ENCODE measurements around the gene EMP2.

EMP2 gene

DNA sequence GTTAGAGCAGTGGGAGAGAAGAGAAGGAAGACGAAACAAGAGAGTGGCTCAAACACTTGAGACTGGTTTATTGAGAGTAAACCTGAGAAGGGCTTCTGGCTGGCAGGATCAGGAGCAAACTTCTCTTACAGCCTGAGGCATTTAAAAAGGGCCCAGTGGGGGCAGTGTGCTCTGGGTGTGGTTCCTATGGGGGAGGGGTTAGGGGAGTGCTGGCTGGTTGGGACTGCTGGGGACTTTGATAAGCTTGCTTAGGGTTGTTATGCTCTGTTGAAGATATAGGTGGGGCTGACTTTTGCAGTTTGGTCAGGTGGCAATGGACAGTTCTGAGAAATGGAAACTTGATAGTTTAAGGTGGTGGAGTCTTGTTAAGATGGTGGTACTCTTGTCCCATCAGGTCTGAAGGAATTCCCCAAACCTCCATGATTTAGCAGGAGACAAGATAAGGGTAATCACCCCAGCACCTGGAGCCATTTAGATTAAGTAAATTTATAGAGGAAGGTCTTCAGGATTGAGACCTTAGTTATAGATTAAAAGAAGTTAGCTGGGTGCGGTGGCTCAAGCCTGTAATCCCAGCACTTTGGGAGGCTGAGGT is 79.3 kb downstream of the EMP2 start:
- no peak overlapping the region for H3K4me3 ChIP-seq (ENCODE audit: control insufficient read depth in 1 of 7, extremely low read depth in 1 of 7, insufficient read depth in 4 of 7, low read depth in 2 of 7, low read length in 6 of 7)
- POLR2A ChIA-PET, result no interaction called here
- H3K9me3 ChIP-seq (ENCODE audit: control extremely low read depth in 1 of 5, control insufficient read depth in 4 of 5, insufficient read depth in 2 of 5, low read depth in 1 of 5, low read length in 4 of 5), result peaks cover 0 to 3% (median 1%) of the 10 kb centered on the region in 5 experiments
- WGBS (ENCODE audit: insufficient coverage), result 95% methylated on average over 2 of the region's 2 CpGs
- no peak overlapping the region for H3K27ac ChIP-seq (ENCODE audit: insufficient read depth in 1 of 2, low read depth in 1 of 2, low read length in 2 of 2, poor library complexity in 1 of 2, severe bottlenecking in 2 of 2)
- no peaks in the 10 kb centered on the region for H3K27me3 ChIP-seq (replicated peaks in 2 of 5; ENCODE audit: control insufficient read depth in 4 of 5, insufficient read depth in 5 of 5, low read length in 4 of 5)
- no peaks in the 10 kb centered on the region for H3K36me3 ChIP-seq (ENCODE audit: control insufficient read depth in 4 of 4, insufficient read depth in 4 of 4, low read length in 3 of 4)
- CTCF ChIA-PET, result no interaction called here
- DNase-seq, result peak in 2 of 3 donors; percentile 49 to 63
- H3K4me1 ChIP-seq (ENCODE audit: control extremely low read depth in 1 of 4, control insufficient read depth in 4 of 4, insufficient read depth in 4 of 4, low read length in 3 of 4), result no peaks in the 10 kb centered on the region

GRCh38 chr16:10500582-10500981 is 79.8 kb downstream of the EMP2 start:
- WGBS (ENCODE audit: insufficient coverage), result 100% methylated on average over 2 of the region's 3 CpGs
- no peak overlapping the region for H3K27ac ChIP-seq (ENCODE audit: insufficient read depth in 1 of 2, low read depth in 1 of 2, low read length in 2 of 2, poor library complexity in 1 of 2, severe bottlenecking in 2 of 2)
- no peaks in the 10 kb centered on the region for H3K4me1 ChIP-seq (ENCODE audit: control extremely low read depth in 1 of 4, control insufficient read depth in 4 of 4, insufficient read depth in 4 of 4, low read length in 3 of 4)
- DNase-seq, result no peak
- no peaks in the 10 kb centered on the region for H3K36me3 ChIP-seq (ENCODE audit: control insufficient read depth in 4 of 4, insufficient read depth in 4 of 4, low read length in 3 of 4)
- H3K4me3 ChIP-seq (ENCODE audit: control insufficient read depth in 1 of 7, extremely low read depth in 1 of 7, insufficient read depth in 4 of 7, low read depth in 2 of 7, low read length in 6 of 7), result no peak overlapping the region
- peaks cover 0 to 3% (median 2%) of the 10 kb centered on the region in 5 experiments for H3K9me3 ChIP-seq (ENCODE audit: control extremely low read depth in 1 of 5, control insufficient read depth in 4 of 5, insufficient read depth in 2 of 5, low read depth in 1 of 5, low read length in 4 of 5)
- POLR2A ChIA-PET, result no interaction called here
- no peaks in the 10 kb centered on the region for H3K27me3 ChIP-seq (replicated peaks in 2 of 5; ENCODE audit: control insufficient read depth in 4 of 5, insufficient read depth in 5 of 5, low read length in 4 of 5)
- CTCF ChIA-PET, result no interaction called here

DNA sequence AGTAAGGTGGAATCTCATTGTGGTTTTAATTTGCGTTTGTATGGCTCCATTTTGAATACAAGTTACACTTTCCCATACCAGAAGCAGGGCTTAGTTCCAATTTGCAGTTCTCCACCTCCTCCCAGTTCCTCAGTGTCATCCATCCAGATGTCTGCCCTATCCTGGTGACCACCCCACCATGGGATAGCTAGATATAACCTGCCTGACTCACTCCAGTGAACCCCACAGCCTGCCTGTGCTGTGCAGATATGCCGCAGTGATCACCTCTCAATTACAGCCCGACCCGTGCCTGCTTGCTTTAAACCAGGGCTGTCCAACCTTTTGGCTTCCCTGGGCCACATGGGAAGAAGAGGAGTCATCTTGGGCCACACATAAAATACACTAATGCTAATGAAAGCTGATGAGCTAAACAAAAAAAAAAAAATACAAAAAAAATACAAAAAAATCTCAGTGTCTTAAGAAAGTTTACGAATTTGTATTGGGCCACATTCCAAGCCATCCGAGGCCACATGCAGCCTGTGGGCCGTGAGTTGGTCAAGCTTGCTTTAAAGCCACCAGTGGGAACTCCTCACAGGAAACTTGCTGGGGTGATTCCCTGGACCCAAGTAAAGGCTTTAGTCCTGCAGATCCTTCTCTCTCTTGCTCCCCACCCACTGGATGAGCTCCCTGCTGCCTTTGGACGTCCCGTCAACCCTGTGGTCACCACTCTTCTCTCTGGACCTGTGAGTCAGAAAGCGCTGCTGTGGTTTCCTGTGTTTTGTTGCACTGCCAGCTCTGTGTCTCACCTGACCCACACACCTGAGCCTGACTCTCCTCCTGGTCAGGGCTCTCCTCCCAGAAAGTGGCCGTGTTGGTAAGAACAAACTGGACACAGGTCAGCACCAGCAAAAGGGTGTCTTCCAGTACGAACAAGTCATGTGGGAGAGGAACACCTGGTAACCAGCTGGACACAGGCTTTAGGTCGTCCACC is 83.0 kb downstream of the EMP2 start:
- H3K4me3 ChIP-seq (ENCODE audit: control insufficient read depth in 1 of 7, extremely low read depth in 1 of 7, insufficient read depth in 4 of 7, low read depth in 2 of 7, low read length in 6 of 7), result no peak overlapping the region
- peaks cover 0 to 16% (median 12%) of the 10 kb centered on the region in 5 experiments for H3K9me3 ChIP-seq (ENCODE audit: control extremely low read depth in 1 of 5, control insufficient read depth in 4 of 5, insufficient read depth in 2 of 5, low read depth in 1 of 5, low read length in 4 of 5)
- H3K4me1 ChIP-seq (ENCODE audit: control extremely low read depth in 1 of 4, control insufficient read depth in 4 of 4, insufficient read depth in 4 of 4, low read length in 3 of 4), result no peaks in the 10 kb centered on the region
- ChIA-PET CTCF (no interaction called here), POLR2A (no interaction called here)
- no peaks in the 10 kb centered on the region for H3K36me3 ChIP-seq (ENCODE audit: control insufficient read depth in 4 of 4, insufficient read depth in 4 of 4, low read length in 3 of 4)
- peak in 2 of 3 donors; percentile 71 to 78 for DNase-seq
- 99% methylated on average over 9 of the region's 13 CpGs for WGBS (ENCODE audit: insufficient coverage)
- no peak overlapping the region for H3K27ac ChIP-seq (ENCODE audit: insufficient read depth in 1 of 2, low read depth in 1 of 2, low read length in 2 of 2, poor library complexity in 1 of 2, severe bottlenecking in 2 of 2)
- H3K27me3 ChIP-seq (replicated peaks in 2 of 5; ENCODE audit: control insufficient read depth in 4 of 5, insufficient read depth in 5 of 5, low read length in 4 of 5), result no peaks in the 10 kb centered on the region

DNA sequence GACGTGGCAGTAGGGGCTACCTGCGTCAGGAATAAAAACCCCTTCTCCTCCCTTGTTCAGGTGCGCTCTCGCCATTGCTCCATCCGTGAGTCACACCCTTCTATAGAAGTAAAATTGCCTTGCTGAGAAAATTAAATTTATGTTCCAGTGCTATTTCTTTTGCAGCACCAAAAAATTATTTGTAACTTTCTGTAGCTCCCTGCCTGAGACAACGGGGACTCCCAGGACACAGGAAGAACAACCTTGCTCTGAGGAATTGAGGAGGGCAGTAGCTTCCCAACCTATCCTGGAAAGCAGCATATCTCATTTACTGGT is 85.4 kb downstream of the EMP2 start:
- Histone ChIP-seq H3K27me3 (replicated peaks in 2 of 5; ENCODE audit: control insufficient read depth in 4 of 5, insufficient read depth in 5 of 5, low read length in 4 of 5) (no peaks in the 10 kb centered on the region), H3K36me3 (ENCODE audit: control insufficient read depth in 4 of 4, insufficient read depth in 4 of 4, low read length in 3 of 4) (no peaks in the 10 kb centered on the region), H3K4me1 (ENCODE audit: control extremely low read depth in 1 of 4, control insufficient read depth in 4 of 4, insufficient read depth in 4 of 4, low read length in 3 of 4) (no peaks in the 10 kb centered on the region), H3K27ac (ENCODE audit: insufficient read depth in 1 of 2, low read depth in 1 of 2, low read length in 2 of 2, poor library complexity in 1 of 2, severe bottlenecking in 2 of 2) (no peak overlapping the region), H3K9me3 (ENCODE audit: control extremely low read depth in 1 of 5, control insufficient read depth in 4 of 5, insufficient read depth in 2 of 5, low read depth in 1 of 5, low read length in 4 of 5) (peaks cover 0 to 16% (median 12%) of the 10 kb centered on the region in 5 experiments), H3K4me3 (ENCODE audit: control insufficient read depth in 1 of 7, extremely low read depth in 1 of 7, insufficient read depth in 4 of 7, low read depth in 2 of 7, low read length in 6 of 7) (no peak overlapping the region)
- ChIA-PET POLR2A (no interaction called here), CTCF (interaction anchor here (0.6 kb wide), 1 partner anchor 20 kb away, joined by 3 read pairs; no protein-coding TSS in a partner anchor)
- 98% methylated on average over 6 of the region's 6 CpGs for WGBS (ENCODE audit: insufficient coverage)
- no peak for DNase-seq

DNA sequence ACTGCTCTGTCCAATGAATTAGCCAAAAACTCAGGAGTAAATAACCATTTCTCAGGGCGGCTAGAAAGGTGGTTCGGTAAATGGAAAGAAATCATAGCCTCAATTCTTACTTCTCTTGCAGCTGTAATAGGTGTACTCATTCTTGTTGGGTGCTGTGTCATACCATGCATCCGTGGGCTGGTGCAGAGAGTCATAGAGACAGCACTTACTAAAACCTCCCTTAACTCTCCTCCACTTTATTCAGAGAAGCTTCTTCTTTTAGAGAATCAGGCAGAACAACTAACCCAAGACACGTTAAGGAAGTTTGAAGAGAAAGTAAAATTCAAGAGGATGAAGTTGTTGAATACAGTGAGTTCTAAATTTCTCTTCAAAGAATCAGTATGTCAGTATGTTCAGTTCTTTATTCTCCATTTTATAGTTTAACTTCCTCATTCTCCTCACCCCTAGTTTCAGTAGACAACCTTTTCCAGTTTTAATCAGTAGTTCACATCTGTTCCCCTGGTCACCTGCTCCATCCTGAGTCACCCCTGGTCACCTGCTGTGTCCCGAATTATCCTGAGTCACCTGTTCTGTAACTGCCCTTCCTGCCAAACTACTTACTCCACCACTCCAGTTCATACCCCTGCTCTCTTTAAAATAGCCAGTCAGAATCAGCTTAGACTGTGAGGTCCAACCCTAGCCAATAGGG is 85.9 kb downstream of the EMP2 start:
- WGBS (ENCODE audit: insufficient coverage), result 71% methylated on average over 1 of the region's 5 CpGs
- CTCF ChIA-PET, result no interaction called here

DNA sequence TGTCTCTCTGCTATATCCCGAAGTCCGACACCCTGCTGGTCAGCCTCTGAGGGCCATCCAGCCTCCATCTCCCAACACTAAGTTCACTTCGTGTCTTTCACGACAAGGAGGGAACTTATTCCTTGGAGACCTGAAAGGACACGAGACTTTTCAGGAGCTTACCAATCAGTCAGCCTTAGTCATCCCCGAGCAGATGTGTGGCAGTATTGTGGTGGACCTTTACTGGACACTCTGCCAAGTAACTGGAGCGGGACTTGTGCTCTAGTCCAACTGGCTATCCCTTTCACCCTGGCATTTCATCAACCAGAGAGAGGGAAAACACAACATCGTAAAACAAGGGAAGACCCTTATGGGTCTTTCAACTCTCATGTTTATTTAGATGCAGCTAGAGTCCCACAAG is 87.1 kb downstream of the EMP2 start:
- WGBS (ENCODE audit: insufficient coverage), result 100% methylated on average over 8 of the region's 8 CpGs
- no peaks in the 10 kb centered on the region for H3K4me1 ChIP-seq (ENCODE audit: control extremely low read depth in 1 of 4, control insufficient read depth in 4 of 4, insufficient read depth in 4 of 4, low read length in 3 of 4)
- H3K9me3 ChIP-seq (ENCODE audit: control extremely low read depth in 1 of 5, control insufficient read depth in 4 of 5, insufficient read depth in 2 of 5, low read depth in 1 of 5, low read length in 4 of 5), result peaks cover 0 to 18% (median 12%) of the 10 kb centered on the region in 5 experiments
- no peak overlapping the region for H3K27ac ChIP-seq (ENCODE audit: insufficient read depth in 1 of 2, low read depth in 1 of 2, low read length in 2 of 2, poor library complexity in 1 of 2, severe bottlenecking in 2 of 2)
- no peak for DNase-seq
- no peaks in the 10 kb centered on the region for H3K27me3 ChIP-seq (replicated peaks in 2 of 5; ENCODE audit: control insufficient read depth in 4 of 5, insufficient read depth in 5 of 5, low read length in 4 of 5)
- POLR2A ChIA-PET, result no interaction called here
- H3K4me3 ChIP-seq (ENCODE audit: control insufficient read depth in 1 of 7, extremely low read depth in 1 of 7, insufficient read depth in 4 of 7, low read depth in 2 of 7, low read length in 6 of 7), result no peak overlapping the region
- CTCF ChIA-PET, result interaction anchor here (2.1 kb wide), 1 partner anchor 27 kb away, joined by 8 read pairs; no protein-coding TSS in a partner anchor
- no peaks in the 10 kb centered on the region for H3K36me3 ChIP-seq (ENCODE audit: control insufficient read depth in 4 of 4, insufficient read depth in 4 of 4, low read length in 3 of 4)

More for the DNA sequence above, 85.9 kb downstream of the EMP2 start:
- no peak overlapping the region for H3K4me3 ChIP-seq (ENCODE audit: control insufficient read depth in 1 of 7, extremely low read depth in 1 of 7, insufficient read depth in 4 of 7, low read depth in 2 of 7, low read length in 6 of 7)
- H3K27ac ChIP-seq (ENCODE audit: insufficient read depth in 1 of 2, low read depth in 1 of 2, low read length in 2 of 2, poor library complexity in 1 of 2, severe bottlenecking in 2 of 2), result no peak overlapping the region
- no peak for DNase-seq
- POLR2A ChIA-PET, result no interaction called here
- no peaks in the 10 kb centered on the region for H3K27me3 ChIP-seq (replicated peaks in 2 of 5; ENCODE audit: control insufficient read depth in 4 of 5, insufficient read depth in 5 of 5, low read length in 4 of 5)
- H3K36me3 ChIP-seq (ENCODE audit: control insufficient read depth in 4 of 4, insufficient read depth in 4 of 4, low read length in 3 of 4), result no peaks in the 10 kb centered on the region
- peaks cover 0 to 16% (median 12%) of the 10 kb centered on the region in 5 experiments for H3K9me3 ChIP-seq (ENCODE audit: control extremely low read depth in 1 of 5, control insufficient read depth in 4 of 5, insufficient read depth in 2 of 5, low read depth in 1 of 5, low read length in 4 of 5)
- no peaks in the 10 kb centered on the region for H3K4me1 ChIP-seq (ENCODE audit: control extremely low read depth in 1 of 4, control insufficient read depth in 4 of 4, insufficient read depth in 4 of 4, low read length in 3 of 4)

All from common myeloid progenitor, CD34-positive (primary cell).